Fibroblast of peridontal ligament (primary cell): Measurements from ENCODE around the gene OR2M4.
"Not testable (repeated sequence)": the region's sequence is repeated elsewhere in the genome, so short reads cannot be mapped to it uniquely, and the experiment has no call there.

Source experiments
- DNase-seq: peaks from one replicate; pipeline ENCODE4 v3.0.0-alpha.2; 2010; ENCODE audit errors: extremely low read depth

The OR2M4 gene, protein sequence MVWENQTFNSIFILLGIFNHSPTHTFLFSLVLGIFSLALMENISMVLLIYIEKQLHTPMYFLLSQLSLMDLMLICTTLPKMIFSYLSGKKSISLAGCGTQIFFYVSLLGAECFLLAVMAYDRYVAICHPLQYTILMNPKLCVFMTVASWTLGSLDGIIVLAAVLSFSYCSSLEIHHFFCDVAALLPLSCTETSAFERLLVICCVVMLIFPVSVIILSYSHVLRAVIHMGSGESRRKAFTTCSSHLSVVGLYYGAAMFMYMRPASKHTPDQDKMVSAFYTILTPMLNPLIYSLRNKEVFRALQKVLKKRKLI

GRCh38 chr1:248231117-248231516 is at the start of gene OR2M4:
Gene OR2M4, plus strand, starts transcription at chr1:248231417. Its CDS starts 7,512 bp downstream, at chr1:248238929.
- DNase-seq = no peak

DNA sequence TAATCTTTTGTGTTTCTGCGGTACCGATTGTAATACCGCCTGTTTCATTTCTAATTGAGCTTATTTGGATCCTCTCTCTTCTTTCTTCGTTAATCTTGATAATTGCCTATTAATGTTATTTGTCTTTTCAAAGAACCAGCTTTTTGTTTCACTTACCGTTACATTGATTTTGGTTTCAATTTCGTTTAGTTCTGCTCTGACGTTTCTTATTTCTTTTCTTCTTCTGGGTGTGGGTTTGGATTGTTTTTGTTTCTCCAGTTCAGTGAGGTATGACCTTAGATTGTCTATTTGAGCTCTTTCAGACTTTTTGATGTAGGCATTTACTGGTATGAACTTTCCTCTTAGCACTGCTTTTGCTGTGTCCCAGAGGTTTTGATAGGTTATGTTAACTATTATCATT is 47.2 kb upstream of the OR2M4 start:
- no peak for DNase-seq

DNA sequence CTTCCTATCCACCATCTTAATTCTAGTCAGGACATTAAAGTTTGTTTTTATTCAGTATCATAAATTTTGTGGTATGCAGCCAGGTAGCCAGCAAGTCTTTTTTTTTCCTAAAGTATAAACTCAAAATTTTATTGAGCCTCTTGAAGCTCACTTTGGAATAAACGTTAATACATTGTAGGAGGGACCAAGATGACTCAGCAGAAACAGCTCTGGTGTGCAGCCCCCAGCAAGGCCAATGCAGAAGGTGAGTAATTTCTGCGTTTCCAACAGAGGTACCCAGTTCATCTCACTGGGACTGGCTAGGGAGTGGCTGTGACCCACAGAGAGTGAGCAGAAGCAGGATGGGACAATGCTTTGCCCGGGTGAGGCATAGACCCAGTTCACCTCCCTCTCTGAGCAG is 43.9 kb upstream of the OR2M4 start:
- DNase-seq = no peak

- no peak for DNase-seq
Measured at GRCh38 chr1:248189026-248189425, 42.2 kb upstream of the OR2M4 start.

DNA sequence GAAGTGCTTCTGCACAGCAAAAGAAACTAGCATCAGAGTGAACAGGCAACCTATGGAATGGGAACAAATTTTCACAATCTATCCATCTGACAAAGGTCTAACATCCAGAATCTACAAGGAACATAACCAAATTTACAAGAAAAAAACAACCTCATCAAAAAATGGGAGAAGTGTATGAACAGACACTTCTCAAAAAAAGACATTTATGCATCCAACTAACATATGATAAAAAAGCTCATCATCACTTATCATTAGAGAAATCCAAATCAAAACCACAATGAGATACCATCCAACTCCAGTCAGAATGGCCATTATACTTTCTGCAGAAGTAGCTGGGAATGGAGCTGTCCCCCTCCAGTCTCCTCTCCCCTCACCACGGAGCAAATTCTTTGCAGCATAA is 37.1 kb upstream of the OR2M4 start:
- no peak for DNase-seq

GRCh38 chr1:248196965-248197364 is 34.3 kb upstream of the OR2M4 start, which contains the start of gene OR2M3:
Gene OR2M3, plus strand, starts transcription at chr1:248197265. Its CDS starts 5,803 bp downstream, at chr1:248203068.
- DNase-seq = no peak

DNA sequence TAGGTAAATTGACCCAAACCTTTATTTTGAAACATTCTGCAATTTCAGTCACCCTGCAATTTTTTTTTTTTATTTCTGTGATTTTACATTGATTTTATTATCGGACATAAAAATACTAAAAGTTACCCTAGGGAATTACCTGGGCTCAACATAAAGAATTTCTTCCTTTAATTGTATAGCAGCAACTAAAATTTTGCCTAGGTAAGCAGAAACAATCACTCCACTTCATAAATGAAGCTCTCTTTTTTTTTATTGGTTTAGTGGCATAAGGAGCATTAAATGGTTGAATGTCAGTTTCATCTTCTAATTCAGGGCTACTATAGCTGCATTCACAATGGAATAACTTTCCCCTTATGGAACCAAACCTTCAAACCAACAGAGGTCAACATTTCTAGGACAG is 15.3 kb upstream of the OR2M4 start:
- DNase-seq = no peak

DNA sequence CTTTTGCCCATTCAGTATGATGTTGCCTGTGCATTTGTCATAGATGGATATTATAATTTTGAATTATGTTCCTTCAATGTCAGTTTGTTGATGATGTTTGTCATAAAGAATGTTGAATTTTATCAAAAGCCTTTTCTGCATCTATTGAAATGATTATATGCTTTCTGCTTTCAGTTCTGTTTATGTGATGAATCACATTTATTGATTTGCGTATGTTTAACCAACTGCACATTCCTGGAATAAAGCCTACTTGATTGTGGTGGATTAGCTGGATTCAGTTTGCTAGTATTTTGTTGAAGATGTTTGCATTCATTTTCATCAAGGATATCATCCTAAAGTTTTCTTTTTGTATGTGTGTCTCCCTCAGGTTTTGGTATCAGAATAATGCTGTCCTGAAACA is 5.7 kb upstream of the OR2M4 start:
- DNase-seq = no peak

- no peak for DNase-seq
Measured at GRCh38 chr1:248229360-248229908, 1.8 kb upstream of the OR2M4 start.

DNA sequence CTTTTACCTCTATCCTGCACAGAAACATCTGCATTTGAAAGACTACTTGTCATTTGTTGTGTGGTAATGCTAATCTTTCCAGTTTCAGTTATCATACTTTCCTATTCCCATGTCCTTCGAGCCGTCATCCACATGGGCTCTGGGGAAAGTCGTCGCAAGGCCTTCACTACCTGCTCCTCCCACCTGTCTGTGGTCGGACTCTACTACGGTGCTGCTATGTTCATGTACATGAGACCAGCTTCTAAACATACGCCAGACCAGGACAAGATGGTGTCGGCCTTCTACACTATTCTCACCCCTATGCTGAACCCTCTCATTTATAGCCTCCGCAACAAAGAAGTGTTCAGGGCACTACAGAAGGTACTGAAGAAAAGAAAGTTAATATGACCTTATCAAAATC is 8.3 kb downstream of the OR2M4 start:
- DNase-seq = no peak

DNA sequence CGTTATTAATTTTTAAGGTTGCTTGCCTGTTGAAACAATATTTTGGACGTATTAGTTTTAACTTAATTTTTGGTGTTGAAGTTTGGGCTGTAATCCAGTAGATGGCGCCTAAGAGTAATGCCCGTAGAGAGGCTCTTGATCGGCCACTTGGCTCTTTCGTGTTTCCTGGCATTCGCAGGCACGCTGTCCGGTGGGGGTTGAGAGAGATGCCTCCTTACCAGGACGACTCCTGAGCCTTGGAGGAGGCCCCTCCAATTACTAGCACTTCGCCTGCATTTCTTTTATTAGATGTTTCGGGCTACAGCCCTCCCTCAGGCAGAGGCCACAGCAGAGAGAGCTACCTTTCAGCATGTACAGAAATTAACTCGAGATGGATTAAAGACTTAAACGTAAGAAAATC is 12.0 kb downstream of the OR2M4 start:
- DNase-seq = peak; percentile 2

- not testable (repeated sequence) for DNase-seq
Measured at GRCh38 chr1:248259309-248259708, 28.1 kb downstream of the OR2M4 start.

DNA sequence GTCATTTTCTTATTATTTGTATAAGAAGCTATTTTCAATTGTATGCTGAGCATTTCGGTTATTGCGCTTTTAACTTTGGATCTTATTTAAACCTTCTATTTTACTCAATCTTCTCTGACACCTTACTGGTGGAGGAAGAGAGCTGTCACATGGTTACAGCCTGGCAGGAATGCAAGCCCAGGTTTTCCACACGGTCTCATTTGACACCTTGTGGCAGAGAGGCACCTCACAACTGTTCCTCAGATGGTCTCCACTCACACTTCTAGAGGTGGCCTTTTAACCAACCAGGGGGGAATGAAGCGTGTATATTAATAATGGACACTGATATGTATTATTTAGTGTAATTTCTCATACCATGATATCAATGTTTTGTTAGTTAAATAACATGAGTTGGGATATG is 37.0 kb downstream of the OR2M4 start:
- no peak for DNase-seq

DNA sequence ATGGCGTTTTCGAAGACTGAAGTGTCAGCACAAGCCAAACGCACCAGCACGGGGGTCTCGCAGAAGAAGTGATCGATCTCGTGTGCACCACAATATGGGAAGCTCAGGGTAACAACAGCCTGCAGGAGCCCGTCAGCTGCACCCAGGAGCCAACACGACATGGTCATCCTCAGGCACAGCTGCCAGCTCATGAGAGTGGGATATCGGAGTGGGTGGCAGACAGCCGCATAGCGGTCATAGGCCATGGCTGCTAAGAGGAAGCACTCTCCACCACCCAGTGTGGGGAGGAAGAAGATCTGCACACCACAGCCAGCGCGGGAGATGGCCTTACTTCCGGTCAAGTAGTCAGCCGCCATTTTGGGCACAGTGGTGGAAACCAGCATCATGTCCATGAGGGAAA is 42.0 kb downstream of the OR2M4 start:
- DNase-seq = not testable (repeated sequence)

GRCh38 chr1:248277876-248278275 is 46.7 kb downstream of the OR2M4 start, which contains the start of gene OR2T33:
Gene OR2T33, minus strand, starts transcription at chr1:248277976. Its CDS starts 4,162 bp downstream, at chr1:248273814.
- no peak for DNase-seq

- no peak for DNase-seq
Measured at GRCh38 chr1:248288391-248288790, 57.2 kb downstream of the OR2M4 start.
